Nucleus accumbens (tissue), 56 donors: ENCODE data around the gene VWCE.

ENCODE experiments used
- DNase-seq, 56 donors: peaks; one replicate each; lab custom pipeline; 2025; lab: John Stamatoyannopoulos, UW

Gene VWCE

DNA sequence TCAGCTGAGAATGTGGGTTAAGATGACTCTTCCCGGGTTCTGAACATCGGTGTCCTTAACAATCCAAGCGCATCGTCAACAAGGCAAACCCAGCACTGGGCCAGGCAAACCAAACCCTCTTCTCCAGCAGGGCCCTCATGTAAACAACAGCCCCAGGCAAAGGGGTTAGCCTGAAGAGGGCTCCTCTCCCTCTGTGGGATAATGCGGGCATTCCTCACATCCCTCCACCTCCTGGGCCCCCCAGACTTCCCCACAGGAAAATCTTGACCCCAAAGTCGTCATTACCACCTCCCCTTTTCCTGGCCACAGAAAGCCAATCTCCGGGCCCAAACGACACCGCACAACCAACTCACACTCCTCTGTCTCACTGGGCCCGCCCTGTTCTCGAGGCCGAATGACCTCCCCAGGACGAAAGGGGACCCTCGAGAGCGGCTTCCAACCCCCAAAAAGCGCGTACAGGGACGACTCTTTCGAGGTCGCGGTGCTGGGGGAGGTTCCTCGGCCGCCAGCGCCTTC, 37.2 kb upstream of the VWCE start:
- DNase-seq: peak in 1 of 56 donors; percentile 26

DNA sequence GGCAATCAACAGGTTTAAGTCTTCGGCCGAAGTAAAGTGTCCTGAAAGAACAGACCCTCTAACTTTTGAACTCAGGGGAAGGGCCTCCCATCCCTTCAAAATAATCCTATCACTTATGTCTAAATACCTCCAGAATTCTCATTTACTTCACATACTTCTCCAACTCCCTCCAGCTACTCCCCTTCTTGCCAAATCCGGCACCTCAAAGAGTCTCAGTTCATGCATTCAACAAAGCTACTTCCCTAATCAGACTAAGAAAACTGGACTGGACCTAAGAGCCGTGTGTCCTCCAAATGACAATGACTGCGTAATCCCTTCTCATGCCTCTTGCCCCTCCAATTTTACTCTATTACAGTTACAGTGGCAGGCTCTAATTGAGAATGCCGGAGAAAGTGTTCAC, 36.5 kb upstream of the VWCE start:
- no peak for DNase-seq

- DNase-seq: no peak
Observed at GRCh38 chr11:61329871-61330270, 34.8 kb upstream of the VWCE start.

- no peak for DNase-seq
Observed at GRCh38 chr11:61328351-61328750, 33.2 kb upstream of the VWCE start.

GRCh38 chr11:61327669-61328071, 32.6 kb upstream of the VWCE start:
- no peak for DNase-seq

GRCh38 chr11:61325649-61326414, 30.7 kb upstream of the VWCE start:
- DNase-seq: peak in 1 of 56 donors; percentile 10

DNA sequence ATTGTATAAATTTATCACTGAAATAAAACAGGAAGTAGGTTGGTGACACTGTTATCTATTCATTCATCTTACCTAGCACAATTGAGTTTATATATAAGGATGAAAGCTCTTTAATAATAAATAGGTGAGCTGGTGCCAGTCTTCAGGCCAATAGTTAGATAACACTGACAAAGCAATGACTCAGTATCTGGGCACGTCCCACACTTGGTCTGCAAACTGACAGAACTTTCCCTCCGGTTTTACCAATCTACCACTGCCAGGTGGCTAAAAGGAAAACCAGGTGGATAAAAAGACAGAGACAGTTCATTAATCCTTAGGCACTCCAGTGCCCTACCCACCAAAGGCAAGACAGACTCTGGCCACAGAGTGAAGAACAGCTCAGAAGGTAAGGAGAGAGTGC, 20.1 kb upstream of the VWCE start:
- DNase-seq: no peak

- DNase-seq: no peak
Observed at GRCh38 chr11:61310749-61311148, 15.6 kb upstream of the VWCE start.

- no peak for DNase-seq
Observed at GRCh38 chr11:61309739-61310138, 14.6 kb upstream of the VWCE start.

DNA sequence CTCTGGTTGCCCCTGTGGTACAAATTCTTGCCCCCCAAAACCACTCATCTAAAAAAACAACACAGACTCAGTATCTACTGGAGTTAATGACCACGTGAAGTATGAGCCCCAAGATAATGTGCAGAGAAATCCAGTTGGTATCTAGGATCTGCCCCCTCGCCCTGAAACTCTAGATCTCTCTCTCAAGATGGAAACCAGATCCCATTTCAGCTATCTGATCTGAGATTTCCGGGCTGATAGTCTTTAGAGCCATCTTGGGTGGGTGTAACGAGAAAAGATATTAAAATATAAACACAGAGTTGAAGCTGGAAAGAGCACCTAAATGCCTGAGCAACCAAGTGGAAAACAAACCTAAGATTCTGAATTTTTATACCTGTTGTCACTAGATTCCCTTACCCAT, 14.0 kb upstream of the VWCE start:
- DNase-seq: no peak

- no peak for DNase-seq
Observed at GRCh38 chr11:61307354-61307753, 12.2 kb upstream of the VWCE start.

- no peak for DNase-seq
Observed at GRCh38 chr11:61306221-61306620, 11.1 kb upstream of the VWCE start.

- DNase-seq: no peak
Observed at GRCh38 chr11:61305417-61305816, 10.3 kb upstream of the VWCE start.

GRCh38 chr11:61303725-61304124, 8.6 kb upstream of the VWCE start:
- no peak for DNase-seq

- no peak for DNase-seq
Observed at GRCh38 chr11:61302550-61302949, 7.4 kb upstream of the VWCE start.

- no peak for DNase-seq
Observed at GRCh38 chr11:61298663-61299244, 3.6 kb upstream of the VWCE start.

GRCh38 chr11:61297746-61298145, 2.6 kb upstream of the VWCE start:
- peak in 11 of 56 donors; percentile 4 to 52 (median 14) for DNase-seq

GRCh38 chr11:61297341-61297740, 2.2 kb upstream of the VWCE start:
- no peak for DNase-seq

DNA sequence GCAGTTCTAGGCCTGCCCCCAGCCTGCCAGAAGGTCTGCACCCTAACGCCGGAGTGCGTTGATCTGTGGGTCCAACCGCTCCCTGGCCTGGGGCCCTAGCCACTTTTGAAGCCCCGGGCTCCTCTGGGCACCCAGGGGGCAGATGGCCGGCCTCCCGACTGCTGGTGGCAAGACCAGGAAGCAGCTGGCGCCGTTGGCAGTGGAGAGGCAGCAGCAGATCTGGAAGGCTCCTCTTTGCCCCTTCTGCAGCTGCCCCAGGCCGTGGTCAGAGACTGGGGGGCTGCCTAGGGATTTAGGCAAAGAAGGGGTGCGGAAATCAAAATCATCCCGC, 445 bp upstream of the VWCE start:
- peak in 2 of 56 donors; percentile 21 to 39 for DNase-seq

DNA sequence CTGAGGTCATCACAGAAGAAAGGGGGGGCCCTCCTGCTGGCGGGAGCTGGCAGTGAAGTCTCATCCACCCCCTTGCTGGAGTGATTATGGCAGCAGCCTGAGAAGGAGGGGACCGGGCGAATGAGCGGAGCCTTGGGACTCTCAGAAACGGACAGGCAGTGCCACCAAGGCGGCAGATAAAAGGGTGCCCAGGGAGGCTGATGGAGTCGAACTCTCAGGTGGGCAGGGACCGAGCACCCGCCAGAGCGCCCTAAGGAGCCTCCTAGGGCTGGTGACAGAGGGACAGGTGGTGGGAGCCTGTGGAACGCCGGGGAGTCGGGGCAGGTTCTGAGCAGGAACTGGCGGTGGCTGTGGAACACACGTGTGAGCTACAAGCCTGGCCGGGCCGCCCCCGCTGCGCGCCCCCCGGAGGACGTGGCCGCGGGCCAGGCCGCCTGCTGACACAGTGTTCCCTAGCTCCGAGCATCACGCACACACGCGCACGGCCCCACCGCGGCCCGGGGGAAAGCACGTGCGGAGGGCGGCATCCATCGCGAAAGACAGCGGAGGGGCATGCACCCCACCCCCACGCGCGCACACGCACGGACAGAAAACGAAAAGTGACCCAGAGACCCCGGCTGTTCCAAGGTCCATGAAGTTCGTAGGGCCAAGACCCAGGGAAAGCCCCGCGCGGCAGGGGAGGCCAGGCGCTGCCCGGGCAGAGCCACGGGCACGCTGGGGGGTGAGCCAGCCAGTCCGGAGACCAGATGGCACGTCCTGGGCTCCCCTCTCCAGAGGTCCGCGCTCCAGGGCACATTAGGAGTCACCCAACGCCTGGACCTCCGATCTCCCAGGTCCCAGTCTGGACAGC, 1.0 kb downstream of the VWCE start:
- peak in 14 of 56 donors; percentile 13 to 52 (median 26) for DNase-seq

- DNase-seq: no peak
Observed at GRCh38 chr11:61292356-61292755, 2.8 kb downstream of the VWCE start.
